Measurements from ENCODE around the gene MACROD2. TPM values are rescaled to one million over a fixed set of nuclear protein-coding genes. Genes with fewer than 3 reads are reported as not detected.

The MACROD2 gene
- total RNA-seq, 1 experiment from 2014 or later: 3.7 TPM

DNA sequence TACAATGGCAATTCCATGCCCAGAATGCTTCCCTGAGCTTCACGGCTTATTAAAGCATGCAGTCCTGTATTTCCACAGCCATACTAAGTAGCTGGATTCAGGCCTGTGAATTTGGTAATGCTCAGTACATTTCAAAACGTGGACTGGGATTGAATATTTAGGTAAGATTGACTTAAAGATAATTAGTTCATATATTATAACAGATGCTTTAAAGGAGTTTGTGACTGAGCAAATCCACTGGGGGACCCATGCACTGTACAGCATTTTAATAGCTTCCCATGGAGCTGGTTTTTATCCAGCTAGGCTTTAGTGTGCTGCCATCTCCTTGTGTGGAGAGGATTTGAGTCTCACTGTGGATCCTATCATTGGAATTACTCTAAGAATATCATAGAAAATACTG, 763.0 kb downstream of the MACROD2 start:
- Histone ChIP-seq H3K9me2 (ENCODE audit: insufficient read depth) (no peaks in the 10 kb centered on the region), H3K4me1 (ENCODE audit: control insufficient read depth in 1 of 2, insufficient read depth in 2 of 2, low read length in 2 of 2) (no peaks in the 10 kb centered on the region), H2AFZ (ENCODE audit: low read depth, low read length, poor library complexity, severe bottlenecking) (no peak overlapping the region), H3K27me3 (ENCODE audit: insufficient read depth, low read length) (no peaks in the 10 kb centered on the region), H3K4me3 (replicated peaks in 1 of 2; ENCODE audit: low read depth in 1 of 2, low read length in 2 of 2) (no peak overlapping the region), H4K20me1 (ENCODE audit: insufficient read depth) (no peaks in the 10 kb centered on the region), H3K9ac (ENCODE audit: low read length) (no peak overlapping the region), H3K36me3 (ENCODE audit: control insufficient read depth in 1 of 2, insufficient read depth in 2 of 2, low read length in 2 of 2) (no peaks in the 10 kb centered on the region), H3K79me2 (ENCODE audit: insufficient read depth, low read length) (no peaks in the 10 kb centered on the region), H3K27ac (ENCODE audit: low read depth, low read length) (no peak overlapping the region), H3K4me2 (ENCODE audit: low read length) (no peak overlapping the region), H3K9me3 (ENCODE audit: control insufficient read depth in 1 of 2, insufficient read depth in 1 of 2, low read depth in 1 of 2, low read length in 2 of 2) (no peaks in the 10 kb centered on the region)
- intact Hi-C loops (cut with micrococcal nuclease): no loop called here
- ChIA-PET CTCF (no interaction called here), RAD21 (ENCODE audit: low non-redundant PET in 1 of 2, low total read pairs in 2 of 2, uncharacterized antibody in 2 of 2, unreplicated experiment in 2 of 2) (no interaction called here), POLR2A (no interaction called here)
- DNase-seq (ENCODE audit: low read depth, low spot score) (no peak), ATAC-seq (no peak)
- TF ChIP-seq, protein P1, sequence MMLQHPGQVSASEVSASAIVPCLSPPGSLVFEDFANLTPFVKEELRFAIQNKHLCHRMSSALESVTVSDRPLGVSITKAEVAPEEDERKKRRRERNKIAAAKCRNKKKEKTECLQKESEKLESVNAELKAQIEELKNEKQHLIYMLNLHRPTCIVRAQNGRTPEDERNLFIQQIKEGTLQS (IDR thresholded peaks at IDR 0.05): no peak
- TF ChIP-seq, protein P2, sequence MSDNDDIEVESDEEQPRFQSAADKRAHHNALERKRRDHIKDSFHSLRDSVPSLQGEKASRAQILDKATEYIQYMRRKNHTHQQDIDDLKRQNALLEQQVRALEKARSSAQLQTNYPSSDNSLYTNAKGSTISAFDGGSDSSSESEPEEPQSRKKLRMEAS (IDR thresholded peaks at IDR 0.05): no peak
- TF ChIP-seq ZFX (IDR thresholded peaks at IDR 0.05): no peak
- no peak for TF ChIP-seq SP1 (IDR thresholded peaks at IDR 0.05; ENCODE audit: low read depth)
- TF ChIP-seq, protein P3, sequence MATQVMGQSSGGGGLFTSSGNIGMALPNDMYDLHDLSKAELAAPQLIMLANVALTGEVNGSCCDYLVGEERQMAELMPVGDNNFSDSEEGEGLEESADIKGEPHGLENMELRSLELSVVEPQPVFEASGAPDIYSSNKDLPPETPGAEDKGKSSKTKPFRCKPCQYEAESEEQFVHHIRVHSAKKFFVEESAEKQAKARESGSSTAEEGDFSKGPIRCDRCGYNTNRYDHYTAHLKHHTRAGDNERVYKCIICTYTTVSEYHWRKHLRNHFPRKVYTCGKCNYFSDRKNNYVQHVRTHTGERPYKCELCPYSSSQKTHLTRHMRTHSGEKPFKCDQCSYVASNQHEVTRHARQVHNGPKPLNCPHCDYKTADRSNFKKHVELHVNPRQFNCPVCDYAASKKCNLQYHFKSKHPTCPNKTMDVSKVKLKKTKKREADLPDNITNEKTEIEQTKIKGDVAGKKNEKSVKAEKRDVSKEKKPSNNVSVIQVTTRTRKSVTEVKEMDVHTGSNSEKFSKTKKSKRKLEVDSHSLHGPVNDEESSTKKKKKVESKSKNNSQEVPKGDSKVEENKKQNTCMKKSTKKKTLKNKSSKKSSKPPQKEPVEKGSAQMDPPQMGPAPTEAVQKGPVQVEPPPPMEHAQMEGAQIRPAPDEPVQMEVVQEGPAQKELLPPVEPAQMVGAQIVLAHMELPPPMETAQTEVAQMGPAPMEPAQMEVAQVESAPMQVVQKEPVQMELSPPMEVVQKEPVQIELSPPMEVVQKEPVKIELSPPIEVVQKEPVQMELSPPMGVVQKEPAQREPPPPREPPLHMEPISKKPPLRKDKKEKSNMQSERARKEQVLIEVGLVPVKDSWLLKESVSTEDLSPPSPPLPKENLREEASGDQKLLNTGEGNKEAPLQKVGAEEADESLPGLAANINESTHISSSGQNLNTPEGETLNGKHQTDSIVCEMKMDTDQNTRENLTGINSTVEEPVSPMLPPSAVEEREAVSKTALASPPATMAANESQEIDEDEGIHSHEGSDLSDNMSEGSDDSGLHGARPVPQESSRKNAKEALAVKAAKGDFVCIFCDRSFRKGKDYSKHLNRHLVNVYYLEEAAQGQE (IDR thresholded peaks at IDR 0.05; ENCODE audit: low read depth): no peak
- TF ChIP-seq, protein P4, sequence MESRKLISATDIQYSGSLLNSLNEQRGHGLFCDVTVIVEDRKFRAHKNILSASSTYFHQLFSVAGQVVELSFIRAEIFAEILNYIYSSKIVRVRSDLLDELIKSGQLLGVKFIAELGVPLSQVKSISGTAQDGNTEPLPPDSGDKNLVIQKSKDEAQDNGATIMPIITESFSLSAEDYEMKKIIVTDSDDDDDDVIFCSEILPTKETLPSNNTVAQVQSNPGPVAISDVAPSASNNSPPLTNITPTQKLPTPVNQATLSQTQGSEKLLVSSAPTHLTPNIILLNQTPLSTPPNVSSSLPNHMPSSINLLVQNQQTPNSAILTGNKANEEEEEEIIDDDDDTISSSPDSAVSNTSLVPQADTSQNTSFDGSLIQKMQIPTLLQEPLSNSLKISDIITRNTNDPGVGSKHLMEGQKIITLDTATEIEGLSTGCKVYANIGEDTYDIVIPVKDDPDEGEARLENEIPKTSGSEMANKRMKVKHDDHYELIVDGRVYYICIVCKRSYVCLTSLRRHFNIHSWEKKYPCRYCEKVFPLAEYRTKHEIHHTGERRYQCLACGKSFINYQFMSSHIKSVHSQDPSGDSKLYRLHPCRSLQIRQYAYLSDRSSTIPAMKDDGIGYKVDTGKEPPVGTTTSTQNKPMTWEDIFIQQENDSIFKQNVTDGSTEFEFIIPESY (IDR thresholded peaks at IDR 0.05; ENCODE audit: extremely low read depth, insufficient replicate concordance, low read length): no peak
- TF ChIP-seq POLR2AphosphoS5 (IDR thresholded peaks at IDR 0.05; ENCODE audit: low read depth, low read length): no peak
- no TSS peak for BruUV-seq (replicated peaks)

All from HCT116 (cell line).